ENCODE measurements around the gene NTN3. TPM values are rescaled to one million over a fixed set of nuclear protein-coding genes. Genes with fewer than 3 reads are reported as not detected.

Gene NTN3
- total and polyA plus RNA-seq, 2 of the 4 experiments (the other 2 are of a cell fraction), result 0.18 to 0.38 TPM

DNA sequence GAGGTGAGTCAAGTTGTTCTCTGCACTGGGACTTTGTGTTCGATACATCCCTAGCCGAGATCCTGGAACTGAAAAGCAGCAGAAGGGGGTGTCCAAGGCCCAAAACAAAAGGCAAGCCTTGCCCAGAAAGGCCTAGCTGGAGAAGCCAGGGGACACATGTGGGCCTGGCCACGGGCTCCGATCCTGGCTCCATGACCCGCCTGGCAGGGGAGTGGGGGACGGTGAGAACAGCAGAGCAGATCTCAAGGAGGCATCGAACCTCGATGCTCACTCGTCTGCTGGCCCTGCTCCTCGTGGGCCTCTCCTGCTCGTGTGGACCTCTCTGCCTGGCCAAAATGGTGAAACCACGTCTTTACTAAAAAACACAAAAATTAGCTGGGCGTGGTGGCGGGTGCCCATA, 33.0 kb upstream of the NTN3 start:
- intact Hi-C loops (cut with micrococcal nuclease) (no loop called here), in situ Hi-C loops (cut with MboI; ENCODE audit: low sequenced_read_pairs) (no loop called here), dilution Hi-C loops (cut with HindIII; ENCODE audit: low sequenced_read_pairs, unreplicated experiment) (no loop called here)
- H3K18ac ChIP-seq (ENCODE audit: low read depth, low read length), result no peak overlapping the region
- BruUV-seq (replicated peaks), result no TSS peak
- H2BK120ac ChIP-seq (ENCODE audit: low read depth, low read length), result no peak overlapping the region
- no peak overlapping the region for H2AK9ac ChIP-seq (replicated peaks; ENCODE audit: low read depth, low read length, poor library complexity)
- peaks cover 34 to 41% of the 10 kb centered on the region in 2 experiments for H3K79me1 ChIP-seq (ENCODE audit: low read depth in 1 of 2, low read length in 2 of 2)
- H2AK5ac ChIP-seq (ENCODE audit: low read depth, low read length), result no peak overlapping the region
- ATAC-seq (ENCODE audit: low read depth), result no peak
- no peak overlapping the region for H3K27ac ChIP-seq (ENCODE audit: insufficient read depth, low read length)
- H3K9me1 ChIP-seq (ENCODE audit: insufficient read depth, low read length), result no peaks in the 10 kb centered on the region; the same call in 1 of the 2 replicates
- no peak overlapping the region for H3K23ac ChIP-seq (ENCODE audit: low read depth, low read length)
- no peak overlapping the region for H3K4me2 ChIP-seq (ENCODE audit: low read depth, low read length)
- H2BK15ac ChIP-seq (ENCODE audit: low read depth, low read length), result no peak overlapping the region
- no peaks in the 10 kb centered on the region for H3K9me3 ChIP-seq (ENCODE audit: control insufficient read depth, insufficient read depth, low read length)
- no peak overlapping the region; the same call in 1 of the 2 replicates for H3K4ac ChIP-seq (ENCODE audit: low read depth, low read length)
- TF ChIP-seq, protein P1, sequence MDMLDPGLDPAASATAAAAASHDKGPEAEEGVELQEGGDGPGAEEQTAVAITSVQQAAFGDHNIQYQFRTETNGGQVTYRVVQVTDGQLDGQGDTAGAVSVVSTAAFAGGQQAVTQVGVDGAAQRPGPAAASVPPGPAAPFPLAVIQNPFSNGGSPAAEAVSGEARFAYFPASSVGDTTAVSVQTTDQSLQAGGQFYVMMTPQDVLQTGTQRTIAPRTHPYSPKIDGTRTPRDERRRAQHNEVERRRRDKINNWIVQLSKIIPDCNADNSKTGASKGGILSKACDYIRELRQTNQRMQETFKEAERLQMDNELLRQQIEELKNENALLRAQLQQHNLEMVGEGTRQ (IDR thresholded peaks at IDR 0.05; ENCODE audit: low read depth, low read length), result no peak
- TF ChIP-seq NFE2L2 (IDR thresholded peaks at IDR 0.05; ENCODE audit: low read depth, low read length) (no peak), RAD21 (IDR thresholded peaks at IDR 0.05; ENCODE audit: low read length) (no peak), MAZ (IDR thresholded peaks at IDR 0.05; ENCODE audit: borderline replicate concordance, low read depth, low read length) (no peak), RFX5 (IDR thresholded peaks at IDR 0.05; ENCODE audit: low read depth, low read length) (no peak)
- TF ChIP-seq, protein P2, sequence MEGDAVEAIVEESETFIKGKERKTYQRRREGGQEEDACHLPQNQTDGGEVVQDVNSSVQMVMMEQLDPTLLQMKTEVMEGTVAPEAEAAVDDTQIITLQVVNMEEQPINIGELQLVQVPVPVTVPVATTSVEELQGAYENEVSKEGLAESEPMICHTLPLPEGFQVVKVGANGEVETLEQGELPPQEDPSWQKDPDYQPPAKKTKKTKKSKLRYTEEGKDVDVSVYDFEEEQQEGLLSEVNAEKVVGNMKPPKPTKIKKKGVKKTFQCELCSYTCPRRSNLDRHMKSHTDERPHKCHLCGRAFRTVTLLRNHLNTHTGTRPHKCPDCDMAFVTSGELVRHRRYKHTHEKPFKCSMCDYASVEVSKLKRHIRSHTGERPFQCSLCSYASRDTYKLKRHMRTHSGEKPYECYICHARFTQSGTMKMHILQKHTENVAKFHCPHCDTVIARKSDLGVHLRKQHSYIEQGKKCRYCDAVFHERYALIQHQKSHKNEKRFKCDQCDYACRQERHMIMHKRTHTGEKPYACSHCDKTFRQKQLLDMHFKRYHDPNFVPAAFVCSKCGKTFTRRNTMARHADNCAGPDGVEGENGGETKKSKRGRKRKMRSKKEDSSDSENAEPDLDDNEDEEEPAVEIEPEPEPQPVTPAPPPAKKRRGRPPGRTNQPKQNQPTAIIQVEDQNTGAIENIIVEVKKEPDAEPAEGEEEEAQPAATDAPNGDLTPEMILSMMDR (conservative IDR thresholded peaks at IDR 0.05; ENCODE audit: low read depth, low read length), result no peak
- TF ChIP-seq, protein P3, sequence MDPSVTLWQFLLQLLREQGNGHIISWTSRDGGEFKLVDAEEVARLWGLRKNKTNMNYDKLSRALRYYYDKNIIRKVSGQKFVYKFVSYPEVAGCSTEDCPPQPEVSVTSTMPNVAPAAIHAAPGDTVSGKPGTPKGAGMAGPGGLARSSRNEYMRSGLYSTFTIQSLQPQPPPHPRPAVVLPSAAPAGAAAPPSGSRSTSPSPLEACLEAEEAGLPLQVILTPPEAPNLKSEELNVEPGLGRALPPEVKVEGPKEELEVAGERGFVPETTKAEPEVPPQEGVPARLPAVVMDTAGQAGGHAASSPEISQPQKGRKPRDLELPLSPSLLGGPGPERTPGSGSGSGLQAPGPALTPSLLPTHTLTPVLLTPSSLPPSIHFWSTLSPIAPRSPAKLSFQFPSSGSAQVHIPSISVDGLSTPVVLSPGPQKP (IDR thresholded peaks at IDR 0.05; ENCODE audit: borderline replicate concordance, low read depth, low read length), result no peak
- CTCF ChIA-PET, result no interaction called here
- H3K4me3 ChIP-seq (ENCODE audit: insufficient read depth, low read depth, low read length), result no peak overlapping the region
- H3K14ac ChIP-seq (replicated peaks; ENCODE audit: low read depth, low read length), result no peak overlapping the region
- no peak overlapping the region for H2BK5ac ChIP-seq (ENCODE audit: low read depth, low read length, poor library complexity, severe bottlenecking)
- H4K91ac ChIP-seq (ENCODE audit: insufficient read depth, low read depth, low read length), result no peak overlapping the region
- H2BK20ac ChIP-seq (ENCODE audit: low read depth, low read length), result no peak overlapping the region
- no peak overlapping the region for H3K56ac ChIP-seq (ENCODE audit: extremely low read depth, insufficient read depth, low read length)
- no peaks in the 10 kb centered on the region for H3K27me3 ChIP-seq (ENCODE audit: control insufficient read depth, insufficient read depth, low read length)
- no peak for DNase-seq
- H3K4me1 ChIP-seq (ENCODE audit: control insufficient read depth, insufficient read depth, low read length), result no peaks in the 10 kb centered on the region
- no peak overlapping the region for H4K8ac ChIP-seq (ENCODE audit: low read depth in 2 of 2, low read length in 2 of 2)
- H4K20me1 ChIP-seq (ENCODE audit: insufficient read depth, low read length), result peaks cover 1% of the 10 kb centered on the region; the same call in 1 of the 2 replicates
- peaks cover 40% of the 10 kb centered on the region for H3K36me3 ChIP-seq (ENCODE audit: control insufficient read depth, insufficient read depth, low read length)
- no peak overlapping the region for H3K9ac ChIP-seq (ENCODE audit: low read depth, low read length)
- no peak overlapping the region for H4K5ac ChIP-seq (ENCODE audit: low read depth, low read length)
- H2AFZ ChIP-seq (replicated peaks; ENCODE audit: low read length, poor library complexity), result no peak overlapping the region
- 97% methylated on average over 6 of the region's 14 CpGs; no CpG with 5 or more reads in 1 of the 2 experiments for whole genome bisulfite sequencing, 2 experiments (ENCODE audit: extremely low coverage in 2 of 2, insufficient read length in 1 of 2)
- POLR2A ChIA-PET (ENCODE audit: unreplicated experiment), result no interaction called here

Data from IMR-90 (cell line).